WI38 (cell line): ENCODE results near the gene GNA15.
A peak's percentile ranks its signal among the peaks of the same experiment; 100 is the strongest.

Source experiments
- H3K4me3 ChIP-seq: 2 replicates; pipeline ENCODE4 v1.5.1; 2011; ENCODE audit warnings: low read depth, mild to moderate bottlenecking, control low read depth, low read length
- CTCF ChIP-seq: IDR thresholded peaks from 2 replicates; pipeline ENCODE4 v1.5.1; 2012; ENCODE audit warnings: low read depth, mild to moderate bottlenecking, control low read depth, low read length

Gene GNA15

GRCh38 chr19:3146677-3147100, 10.9 kb downstream of the GNA15 start:
- no peak overlapping the region for H3K4me3 ChIP-seq
- peak; percentile 88 for TF ChIP-seq CTCF

- no peak for TF ChIP-seq CTCF
- no peak overlapping the region for H3K4me3 ChIP-seq
These were observed 12.7 kb downstream of the GNA15 start for GRCh38 chr19:3148503-3148902.

GRCh38 chr19:3149089-3149488, 13.3 kb downstream of the GNA15 start:
- TF ChIP-seq CTCF: no peak
- H3K4me3 ChIP-seq: no peak overlapping the region

- no peak for TF ChIP-seq CTCF
- H3K4me3 ChIP-seq: no peak overlapping the region
These were observed 14.0 kb downstream of the GNA15 start for GRCh38 chr19:3149526-3150505.

GRCh38 chr19:3150739-3151329, 15.0 kb downstream of the GNA15 start:
- TF ChIP-seq CTCF: no peak
- H3K4me3 ChIP-seq: no peak overlapping the region

- no peak overlapping the region for H3K4me3 ChIP-seq
These were observed 16.0 kb downstream of the GNA15 start for GRCh38 chr19:3151563-3152418.

More at GRCh38 chr19:3151563-3152418, 16.0 kb downstream of the GNA15 start:
- TF ChIP-seq CTCF: no peak
